IMR-90 (cell line): ENCODE measurements around the gene ATG2A.

ENCODE experiments used
- MAZ ChIP-seq: IDR thresholded peaks from 2 replicates; pipeline ENCODE4 v1.6.1; 2012; ENCODE audit warnings: low read depth, mild to moderate bottlenecking, low read length, improper control_type of control experiment, moderate library complexity, borderline replicate concordance
- TF ChIP-seq, protein P1 (sequence below): conservative IDR thresholded peaks from 2 replicates; pipeline ENCODE4 v1.5.1; 2012; ENCODE audit warnings: mild to moderate bottlenecking, low read depth, low read length, improper control_type of control experiment

DNA sequence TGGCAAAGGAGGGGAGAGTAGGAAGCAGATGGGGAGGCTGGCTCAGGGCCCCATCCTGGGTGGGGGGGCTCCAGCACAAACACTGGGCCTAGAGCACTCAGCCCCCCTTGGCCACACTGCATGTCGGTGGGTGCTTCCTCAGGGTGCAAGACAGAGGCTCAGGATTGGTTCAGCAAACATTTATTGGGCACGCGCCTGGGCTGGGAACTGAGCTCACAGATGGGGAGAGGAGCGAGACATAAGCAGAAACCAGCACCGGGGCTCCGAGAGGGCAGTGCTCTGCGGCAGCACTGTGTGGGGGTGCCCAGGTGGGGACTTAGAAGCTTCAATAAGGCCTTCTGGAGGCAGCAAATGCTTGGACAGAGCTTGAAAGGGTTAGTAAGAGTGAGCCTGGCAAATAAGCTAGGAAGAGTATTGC, 26.5 kb downstream of the ATG2A start:
- no peak for TF ChIP-seq MAZ
- TF ChIP-seq, protein P1, sequence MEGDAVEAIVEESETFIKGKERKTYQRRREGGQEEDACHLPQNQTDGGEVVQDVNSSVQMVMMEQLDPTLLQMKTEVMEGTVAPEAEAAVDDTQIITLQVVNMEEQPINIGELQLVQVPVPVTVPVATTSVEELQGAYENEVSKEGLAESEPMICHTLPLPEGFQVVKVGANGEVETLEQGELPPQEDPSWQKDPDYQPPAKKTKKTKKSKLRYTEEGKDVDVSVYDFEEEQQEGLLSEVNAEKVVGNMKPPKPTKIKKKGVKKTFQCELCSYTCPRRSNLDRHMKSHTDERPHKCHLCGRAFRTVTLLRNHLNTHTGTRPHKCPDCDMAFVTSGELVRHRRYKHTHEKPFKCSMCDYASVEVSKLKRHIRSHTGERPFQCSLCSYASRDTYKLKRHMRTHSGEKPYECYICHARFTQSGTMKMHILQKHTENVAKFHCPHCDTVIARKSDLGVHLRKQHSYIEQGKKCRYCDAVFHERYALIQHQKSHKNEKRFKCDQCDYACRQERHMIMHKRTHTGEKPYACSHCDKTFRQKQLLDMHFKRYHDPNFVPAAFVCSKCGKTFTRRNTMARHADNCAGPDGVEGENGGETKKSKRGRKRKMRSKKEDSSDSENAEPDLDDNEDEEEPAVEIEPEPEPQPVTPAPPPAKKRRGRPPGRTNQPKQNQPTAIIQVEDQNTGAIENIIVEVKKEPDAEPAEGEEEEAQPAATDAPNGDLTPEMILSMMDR = no peak
